H1 (cell line): ENCODE results near the gene NME7. TPM values are rescaled to one million over a fixed set of nuclear protein-coding genes. Genes with fewer than 3 reads are reported as not detected.

Experiments used
- CTCF ChIA-PET: fragments of 300-600 bp; sonication (Branson Sonifier 250); formaldehyde crosslinking; loops from one replicate; lab custom pipeline; 2021; ENCODE audit not compliant: partially characterized antibody; lab: Charles Lee
- POLR2A ChIA-PET: fragments of 300-600 bp; sonication (Branson Sonifier 250); formaldehyde crosslinking; loops from one replicate; lab custom pipeline; 2021; ENCODE audit warnings: inconsistent platforms; ENCODE audit not compliant: partially characterized antibody; lab: Charles Lee
- DNase-seq, 2 experiments: peaks; one replicate each; pipeline versions ENCODE4 v3.0.0 to v3.0.0-alpha.2; 2010 to 2022; ENCODE audit warnings: low spot score in 2 of 2, low read depth in 1 of 2, mixed read lengths in 1 of 2
- FAIRE-seq: peaks from 2 replicates; lab custom pipeline; 2011; peaks lifted over from hg19 to GRCh38; lab: Jason Lieb, UNC
- H2AFZ ChIP-seq: 2 replicates; pipeline ENCODE4 v1.8.1; 2012; ENCODE audit warnings: low read length, inconsistent platforms
- H2AK5ac ChIP-seq: 2 replicates; pipeline ENCODE4 v1.6.1; 2013; ENCODE audit warnings: low read depth, low read length
- H2BK120ac ChIP-seq: replicated peaks from 2 replicates; pipeline ENCODE3; 2013; ENCODE audit warnings: low read depth, low read length, inconsistent platforms
- H2BK12ac ChIP-seq: 2 replicates; pipeline ENCODE4 v1.6.1; 2013; ENCODE audit warnings: low read depth, low read length
- H2BK15ac ChIP-seq: 2 replicates; pipeline ENCODE4 v1.6.1; 2013; ENCODE audit warnings: low read length
- H2BK20ac ChIP-seq: 2 replicates; pipeline ENCODE4 v1.6.1; 2013; ENCODE audit warnings: low read length
- H2BK5ac ChIP-seq: 2 replicates; pipeline ENCODE4 v1.6.1; 2013; ENCODE audit warnings: low read depth, low read length
- H3K14ac ChIP-seq: 2 replicates; pipeline ENCODE4 v1.6.1; 2013; ENCODE audit warnings: inconsistent platforms; ENCODE audit not compliant: insufficient read length
- H3K18ac ChIP-seq: 2 replicates; pipeline ENCODE4 v1.6.1; 2013; ENCODE audit warnings: low read length; ENCODE audit errors: extremely low read depth
- H3K23ac ChIP-seq: 2 replicates; pipeline ENCODE4 v1.6.1; 2013; ENCODE audit warnings: inconsistent platforms; ENCODE audit not compliant: insufficient read length
- H3K23me2 ChIP-seq: 2 replicates; pipeline ENCODE4 v1.6.1; 2013; ENCODE audit warnings: low read depth, low read length
- H3K27ac ChIP-seq: 2 replicates; pipeline ENCODE4 v1.6.1; 2011; ENCODE audit warnings: low read depth, low read length, inconsistent platforms
- H3K27me3 ChIP-seq, 4 experiments: replicated peaks in 1 of 4; 1 replicate in 1 of 4; 2 replicates in 3 of 4; pipeline versions ENCODE4 v1.6.1 to v1.8.1; 2011 to 2013; ENCODE audit warnings: low read length in 3 of 4, mild to moderate bottlenecking in 3 of 4, inconsistent platforms in 2 of 4, mixed read lengths in 2 of 4, moderate library complexity in 1 of 4; ENCODE audit not compliant: control insufficient read depth in 3 of 4, insufficient read depth in 3 of 4; ENCODE audit errors: extremely low read depth in 1 of 4
- H3K36me3 ChIP-seq, 4 experiments: 2 replicates each; pipeline versions ENCODE4 v1.6.1 to v1.8.1; 2011 to 2013; ENCODE audit warnings: mild to moderate bottlenecking in 4 of 4, low read length in 3 of 4, moderate library complexity in 2 of 4, control low read depth in 1 of 4, inconsistent platforms in 1 of 4; ENCODE audit not compliant: insufficient read depth in 4 of 4, control insufficient read depth in 2 of 4
- H3K4ac ChIP-seq: replicated peaks from 2 replicates; pipeline ENCODE3; 2013; ENCODE audit warnings: low read length, low read depth, mixed read lengths, inconsistent platforms; ENCODE audit not compliant: insufficient read length
- H3K4me1 ChIP-seq, 4 experiments: replicated peaks in 1 of 4; 1 replicate in 1 of 4; 2 replicates in 3 of 4; pipeline versions ENCODE4 v1.6.1 to v1.8.1; 2011 to 2013; ENCODE audit warnings: low read length in 3 of 4, inconsistent platforms in 2 of 4, mixed read lengths in 1 of 4; ENCODE audit not compliant: insufficient read depth in 4 of 4, control insufficient read depth in 3 of 4
- H3K4me2 ChIP-seq, 2 experiments: 2 replicates each; pipeline versions ENCODE4 v1.6.1 to v1.8.1; 2011 to 2013; ENCODE audit warnings: low read depth in 2 of 2, low read length in 2 of 2, control low read depth in 1 of 2, inconsistent platforms in 1 of 2, mild to moderate bottlenecking in 1 of 2; ENCODE audit not compliant: insufficient read depth in 1 of 2
- H3K4me3 ChIP-seq, 4 experiments: fragments of 200-600, 300-600 bp in 1 of 4; sonication (generic), shearing (Covaris generic), sonication (Bioruptor Twin) in 1 of 4; 2 replicates each; pipeline versions ENCODE4 v1.5.1 to v1.8.1; 2011 to 2016; ENCODE audit warnings: low read length in 4 of 4, low read depth in 3 of 4, control low read depth in 2 of 4, inconsistent platforms in 2 of 4, mild to moderate bottlenecking in 2 of 4, mixed read lengths in 1 of 4, moderate library complexity in 1 of 4; ENCODE audit not compliant: insufficient read depth in 2 of 4; ENCODE audit errors: extremely low read depth in 1 of 4
- H3K56ac ChIP-seq: replicated peaks from 2 replicates; pipeline ENCODE3; 2013; ENCODE audit warnings: low read depth, mild to moderate bottlenecking, mixed read lengths, low read length, inconsistent platforms; ENCODE audit not compliant: insufficient read length
- H3K79me1 ChIP-seq: 2 replicates; pipeline ENCODE4 v1.6.1; 2013; ENCODE audit warnings: low read depth, low read length, control low read depth
- H3K79me2 ChIP-seq, 2 experiments: 2 replicates each; pipeline versions ENCODE4 v1.6.1 to v1.8.1; 2012 to 2013; ENCODE audit warnings: low read length in 2 of 2, mild to moderate bottlenecking in 2 of 2, inconsistent platforms in 1 of 2; ENCODE audit not compliant: insufficient read depth in 2 of 2, control insufficient read depth in 1 of 2
- H3K9ac ChIP-seq, 4 experiments: replicated peaks in 1 of 4; 1 replicate in 1 of 4; 2 replicates in 3 of 4; pipeline versions ENCODE4 v1.6.1 to v1.8.1; 2011 to 2013; ENCODE audit warnings: low read depth in 3 of 4, low read length in 3 of 4, control low read depth in 2 of 4, mild to moderate bottlenecking in 2 of 4, moderate library complexity in 2 of 4, inconsistent platforms in 1 of 4; ENCODE audit errors: extremely low read depth in 1 of 4
- H3K9me3 ChIP-seq, 2 experiments: 2 replicates each; pipeline versions ENCODE4 v1.6.1 to v1.8.1; 2012 to 2013; ENCODE audit warnings: mild to moderate bottlenecking in 2 of 2, moderate library complexity in 2 of 2, control low read depth in 1 of 2, inconsistent platforms in 1 of 2, low read depth in 1 of 2, low read length in 1 of 2, mixed read lengths in 1 of 2; ENCODE audit not compliant: insufficient read depth in 2 of 2
- H4K20me1 ChIP-seq, 2 experiments: replicated peaks in 1 of 2; 2 replicates each; pipeline versions ENCODE3 to v1.8.1; 2011 to 2013; ENCODE audit warnings: inconsistent platforms in 2 of 2, low read length in 2 of 2, mild to moderate bottlenecking in 1 of 2; ENCODE audit not compliant: insufficient read depth in 2 of 2, control insufficient read depth in 1 of 2
- H4K5ac ChIP-seq: 2 replicates; pipeline ENCODE4 v1.6.1; 2013; ENCODE audit warnings: low read length, low read depth, mixed read lengths, inconsistent platforms; ENCODE audit not compliant: insufficient read length
- H4K8ac ChIP-seq: 2 replicates; pipeline ENCODE4 v1.8.0; 2013; ENCODE audit warnings: mild to moderate bottlenecking, moderate library complexity, low read length, inconsistent platforms; ENCODE audit not compliant: insufficient read depth; ENCODE audit errors: extremely low read depth
- H4K91ac ChIP-seq: replicated peaks from 2 replicates; pipeline ENCODE3; 2013; ENCODE audit warnings: low read length, mixed read lengths, inconsistent platforms; ENCODE audit not compliant: insufficient read length
- SUZ12 ChIP-seq: fragments of 200-600 bp; sonication (generic); IDR thresholded peaks from 2 replicates; pipeline ENCODE4 v1.6.1; 2012; ENCODE audit warnings: mild to moderate bottlenecking, inconsistent platforms, low read length, moderate library complexity, mixed read lengths
- polyA plus RNA-seq, 7 experiments: library from polyadenylated mRNA; depleted of rRNA in 3 of 7; stranded (reverse) in 5 of 7; unstranded in 2 of 7; fragments of >200 nt in 5 of 7; fragments of 200-250 nt in 2 of 7; gene quantifications; 1 replicate in 5 of 7; 2 replicates in 1 of 7; 4 replicates in 1 of 7; pipeline versions ENCODE4 v1.2.1 to v1.2.3, GENCODE V29; 2011 to 2013; ENCODE audit warnings: missing spikeins in 2 of 7, mixed read lengths in 2 of 7
- total RNA-seq: library from RNA; stranded (reverse); fragmentation: NEBNext Ultra II Directional; extraction: Animal tissue kit (Norgen Biotek cat#: 25700); gene quantifications from 2 replicates; pipeline ENCODE4 v1.2.1, GENCODE V29; 2021

NME7 gene
- total and polyA plus RNA-seq, 2 of the 8 experiments (the other 6 are each of a cell fraction or from before 2014, with no cell fraction given): 11.6 to 28.5 TPM

GRCh38 chr1:169381162-169381561 is 13.6 kb upstream of the NME7 start:
- no peak overlapping the region for H3K9ac ChIP-seq
- no peaks in the 10 kb centered on the region for H3K27me3 ChIP-seq
- H3K36me3 ChIP-seq: peaks cover 0 to 26% (median 4%) of the 10 kb centered on the region in 4 experiments; a peak in 4 of 8 replicates
- no peak overlapping the region for H3K4me3 ChIP-seq
- no peak overlapping the region for H4K5ac ChIP-seq
- TF ChIP-seq SUZ12: no peak
- TF ChIP-seq, all 59 proteins: peak for 0
- H3K4me2 ChIP-seq: no peak overlapping the region
- no peak overlapping the region for H2BK20ac ChIP-seq
- no peak overlapping the region for H2AFZ ChIP-seq
- no peak overlapping the region for H3K14ac ChIP-seq
- no peak overlapping the region for H4K8ac ChIP-seq
- H3K79me1 ChIP-seq: no peaks in the 10 kb centered on the region
- H2BK12ac ChIP-seq: no peak overlapping the region
- no peak overlapping the region for H3K27ac ChIP-seq
- H3K23me2 ChIP-seq: no peaks in the 10 kb centered on the region
- no peak overlapping the region for H2BK5ac ChIP-seq
- H4K91ac ChIP-seq: no peak overlapping the region
- no peak overlapping the region for H2BK15ac ChIP-seq
- no peaks in the 10 kb centered on the region for H3K9me3 ChIP-seq
- DNase-seq (no peak), FAIRE-seq (no peak)
- ChIA-PET CTCF (no interaction called here), POLR2A (no interaction called here)
- no peaks in the 10 kb centered on the region for H4K20me1 ChIP-seq
- no peak overlapping the region for H3K18ac ChIP-seq
- H3K79me2 ChIP-seq: no peaks in the 10 kb centered on the region
- H2BK120ac ChIP-seq: no peak overlapping the region
- no peak overlapping the region for H3K56ac ChIP-seq
- no peaks in the 10 kb centered on the region for H3K4me1 ChIP-seq
- H2AK5ac ChIP-seq: no peak overlapping the region
- no peak overlapping the region for H3K23ac ChIP-seq
- H3K4ac ChIP-seq: no peak overlapping the region
